Measurements from ENCODE around the gene DZIP1.
"Not testable (repeated sequence)": the region's sequence is repeated elsewhere in the genome, so short reads cannot be mapped to it uniquely, and the experiment has no call there.

DZIP1 gene

DNA sequence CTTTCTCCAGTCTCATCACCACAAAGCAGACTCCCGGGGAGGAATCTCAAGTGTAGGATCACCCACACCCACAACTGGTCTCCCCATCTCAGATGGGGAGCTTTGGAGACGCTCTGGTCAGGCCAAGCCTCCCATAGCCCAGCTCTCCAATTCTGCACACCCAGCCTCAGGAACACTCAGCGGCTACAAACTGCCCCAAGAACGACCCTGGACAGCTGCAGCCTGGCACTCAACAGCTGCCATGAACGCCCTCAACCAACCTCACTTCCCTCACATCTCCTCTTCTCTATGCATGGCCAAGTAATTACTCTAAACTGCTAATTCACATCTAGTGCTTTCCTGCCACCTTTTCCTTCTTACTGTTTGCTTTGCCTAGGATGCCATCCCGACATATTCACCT is 42.6 kb downstream of the DZIP1 start:
- DNase-seq (ENCODE audit: low read depth), result no peak

DNA sequence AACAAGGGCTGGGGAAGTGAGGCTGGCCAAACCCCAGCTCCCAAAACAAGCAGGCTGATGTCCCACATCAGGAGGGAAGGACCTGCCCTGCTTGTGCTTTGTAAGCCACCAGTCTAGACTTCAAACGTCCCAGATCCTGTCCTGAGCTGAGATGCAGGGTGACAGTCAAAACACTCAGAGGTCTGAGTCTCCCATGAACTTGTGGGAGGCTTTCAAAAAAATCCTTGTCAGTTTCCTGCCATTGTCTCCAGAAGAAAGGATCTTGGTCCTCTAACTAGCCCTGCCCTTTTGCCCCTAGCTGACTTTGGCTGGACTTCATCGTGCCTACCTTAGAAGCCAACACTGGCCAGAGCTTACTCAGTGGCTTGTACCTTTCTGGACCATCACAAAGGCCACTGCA is 43.3 kb downstream of the DZIP1 start:
- no peak for DNase-seq (ENCODE audit: low read depth)

DNA sequence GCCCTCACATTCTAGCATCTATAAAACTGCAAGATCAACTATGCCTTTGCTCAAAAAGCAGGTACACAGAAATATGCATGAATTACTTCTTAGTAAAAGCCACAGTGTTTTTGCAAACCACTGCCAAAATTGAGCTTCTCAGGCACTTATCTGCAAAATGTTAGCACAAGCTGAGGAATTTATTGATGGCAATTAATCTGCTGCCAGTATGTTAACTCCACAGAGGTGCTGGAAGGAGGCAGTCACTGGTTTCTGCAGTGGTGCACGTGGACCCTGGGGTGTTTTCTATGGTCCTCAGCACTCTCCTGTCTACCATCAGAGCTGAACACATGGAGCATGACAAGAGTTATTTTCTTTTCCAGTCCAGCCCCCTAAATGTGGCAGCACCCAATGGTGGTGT is 47.8 kb downstream of the DZIP1 start:
- DNase-seq (ENCODE audit: low read depth), result no peak

DNA sequence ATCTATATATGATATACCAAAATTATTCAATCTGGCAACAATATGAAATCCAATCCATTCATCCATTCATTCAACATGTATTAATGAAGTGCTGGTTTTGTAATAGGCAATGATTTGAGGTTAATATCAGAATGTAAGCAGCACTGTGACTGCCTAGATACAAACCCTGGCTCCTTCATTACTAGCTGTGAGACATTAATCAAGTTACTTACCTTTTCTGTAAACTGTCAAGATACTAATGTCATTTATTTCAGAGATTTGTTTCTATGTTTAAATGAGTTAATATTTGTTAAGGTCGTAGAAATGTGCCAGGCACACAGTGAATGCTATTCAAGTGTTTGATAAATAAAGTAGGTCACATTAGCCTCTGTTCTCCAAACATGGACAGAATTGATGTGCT is 51.0 kb downstream of the DZIP1 start:
- no peak for DNase-seq (ENCODE audit: low read depth)

DNA sequence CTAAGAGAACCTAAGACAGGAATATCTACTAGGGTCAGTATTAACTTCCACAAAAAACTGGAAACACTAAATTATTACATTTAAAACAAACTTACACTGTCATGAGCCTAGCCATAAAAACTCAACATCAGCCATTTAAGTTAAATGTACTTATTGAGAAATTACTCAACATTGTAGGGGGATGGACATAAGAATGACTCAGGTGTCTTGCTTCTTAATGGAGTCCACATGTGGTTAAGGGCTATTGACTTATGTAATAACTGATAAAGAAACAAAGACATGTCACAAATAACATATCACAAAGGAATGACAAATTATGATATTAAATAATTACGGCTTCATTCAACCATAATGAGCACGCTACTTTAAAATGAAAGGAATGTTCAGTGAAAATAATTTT is 55.8 kb downstream of the DZIP1 start:
- DNase-seq (ENCODE audit: low read depth), result no peak

DNA sequence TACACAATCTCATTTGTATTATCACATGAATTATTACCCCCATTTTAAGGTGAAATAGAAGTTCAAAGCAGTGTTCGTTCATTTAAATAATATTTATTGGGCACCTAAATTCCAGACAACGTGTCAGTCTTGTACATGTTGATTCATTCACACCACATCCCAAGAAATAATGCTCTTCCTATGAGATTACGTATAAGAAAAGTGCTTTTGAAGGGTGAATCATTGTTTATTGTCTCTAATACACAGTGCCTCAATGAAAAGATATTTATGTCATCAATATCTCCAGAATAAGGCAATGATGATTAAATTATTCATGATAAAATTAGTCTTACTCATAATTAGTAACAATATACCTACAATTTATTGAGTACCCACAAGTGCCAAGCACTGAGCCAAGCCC is 56.4 kb downstream of the DZIP1 start:
- DNase-seq (ENCODE audit: low read depth), result no peak

DNA sequence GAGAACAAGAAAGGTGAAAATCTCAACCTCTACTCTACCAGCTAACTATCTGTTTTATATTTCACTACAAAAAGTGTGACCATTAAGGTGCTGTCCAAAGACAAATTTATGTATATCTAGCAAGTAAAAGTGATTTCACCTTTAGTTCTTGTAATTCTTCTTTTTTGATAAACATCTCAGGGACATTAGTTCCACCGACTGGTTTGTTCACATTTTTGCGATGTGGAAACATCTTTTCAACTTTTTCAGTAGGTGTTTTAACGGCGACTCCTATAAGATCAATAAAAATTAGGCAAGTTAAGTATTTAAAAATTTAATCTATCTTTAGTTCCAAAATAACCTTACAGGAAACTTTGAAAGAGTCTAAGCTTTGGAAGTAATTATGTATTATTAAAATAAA is 58.6 kb downstream of the DZIP1 start:
- no peak for DNase-seq (ENCODE audit: low read depth)

DNA sequence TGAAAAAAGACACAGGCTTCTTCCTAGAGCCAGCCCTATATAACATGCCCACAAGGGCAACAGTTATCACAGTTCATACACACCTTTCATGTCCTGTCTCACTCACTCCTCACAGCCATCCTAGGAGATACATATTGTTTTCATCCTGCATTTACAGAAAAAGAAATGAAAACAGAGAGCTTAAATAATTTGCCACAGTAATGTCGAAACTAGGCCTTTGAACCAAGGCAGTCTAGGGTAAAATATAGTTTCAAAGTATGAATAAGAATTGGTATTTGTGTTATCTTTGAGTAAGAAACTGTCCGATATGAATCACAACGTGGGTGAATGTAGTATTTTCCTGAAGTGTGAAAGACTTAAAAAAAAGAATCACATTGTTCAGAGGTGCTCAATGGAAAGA is 65.2 kb downstream of the DZIP1 start:
- no peak for DNase-seq (ENCODE audit: low read depth)

DNA sequence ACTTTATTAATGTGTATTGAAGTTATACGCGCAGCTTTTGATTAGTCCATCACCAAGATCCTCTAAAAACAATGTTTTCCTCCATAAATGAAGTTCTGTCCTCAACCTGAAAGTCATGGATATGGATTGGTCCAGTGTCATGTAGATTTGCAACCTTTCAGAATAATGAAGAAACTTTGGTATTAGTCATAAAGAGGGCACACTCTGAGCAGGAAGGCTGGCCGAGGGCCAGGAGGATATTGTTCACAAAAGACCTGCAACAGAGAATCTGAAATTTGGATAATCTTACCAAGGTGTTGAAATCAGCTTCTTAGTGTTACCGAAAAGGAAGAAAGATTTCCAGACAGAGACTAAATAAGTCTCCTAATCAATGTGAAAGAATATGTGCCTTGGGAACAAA is 71.3 kb downstream of the DZIP1 start:
- DNase-seq (ENCODE audit: low read depth), result no peak

DNA sequence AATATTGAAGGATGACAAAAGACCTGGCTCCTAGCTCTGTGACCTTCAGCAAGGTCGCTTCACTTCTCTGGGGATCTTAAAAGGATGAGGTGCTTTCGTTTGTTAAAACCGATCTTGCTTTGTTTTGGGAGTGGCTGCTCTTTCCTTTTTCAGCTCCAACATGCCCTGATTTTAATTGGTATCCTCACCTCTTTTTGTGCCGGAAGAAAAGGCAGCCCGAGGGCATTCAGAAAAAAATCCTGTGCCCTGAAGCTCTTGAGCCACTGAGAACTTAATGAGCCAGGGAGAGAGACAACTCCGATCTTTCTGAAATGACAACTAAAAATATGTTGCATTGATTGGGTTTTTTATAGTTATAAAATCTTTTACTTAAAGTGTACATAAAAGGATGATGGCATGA is 72.6 kb downstream of the DZIP1 start:
- DNase-seq (ENCODE audit: low read depth), result no peak

DNA sequence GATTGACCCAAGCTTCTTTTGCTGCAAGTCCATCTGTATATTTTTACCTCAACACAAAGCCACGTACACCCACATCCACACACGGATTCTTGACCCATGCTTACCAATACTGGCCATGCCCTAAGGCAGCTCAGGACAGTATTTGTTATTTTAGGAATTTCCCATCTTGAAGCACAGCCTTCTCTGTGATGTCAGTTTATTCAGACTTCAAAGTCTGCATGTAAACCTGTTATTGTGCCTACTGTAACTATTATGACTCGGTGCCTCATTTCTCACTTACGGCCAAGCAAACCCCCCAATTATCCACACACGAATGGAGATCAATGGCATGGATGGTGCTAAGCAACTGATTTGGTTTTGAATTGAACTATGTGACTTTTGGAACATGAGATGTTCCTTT is 74.5 kb downstream of the DZIP1 start:
- DNase-seq (ENCODE audit: low read depth), result no peak

DNA sequence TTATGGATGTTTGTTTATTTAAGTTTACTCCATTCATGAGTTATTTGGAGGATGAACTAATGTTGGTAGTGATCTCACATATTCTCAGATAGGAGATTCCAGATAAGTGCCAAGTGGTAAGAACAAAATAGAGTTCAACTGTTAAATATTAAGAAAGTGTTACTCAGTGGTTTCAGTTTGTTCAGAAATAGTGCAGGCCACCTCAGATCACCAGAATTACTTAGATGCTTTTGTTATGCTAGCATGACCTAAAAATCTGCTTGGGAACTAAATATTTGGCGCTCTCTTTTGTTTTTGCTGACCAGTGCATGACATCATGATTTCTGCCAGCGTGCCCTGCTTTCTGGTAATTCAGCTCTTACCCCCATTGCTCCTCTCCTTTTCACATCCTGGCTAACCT is 76.4 kb downstream of the DZIP1 start:
- no peak for DNase-seq (ENCODE audit: low read depth)

DNA sequence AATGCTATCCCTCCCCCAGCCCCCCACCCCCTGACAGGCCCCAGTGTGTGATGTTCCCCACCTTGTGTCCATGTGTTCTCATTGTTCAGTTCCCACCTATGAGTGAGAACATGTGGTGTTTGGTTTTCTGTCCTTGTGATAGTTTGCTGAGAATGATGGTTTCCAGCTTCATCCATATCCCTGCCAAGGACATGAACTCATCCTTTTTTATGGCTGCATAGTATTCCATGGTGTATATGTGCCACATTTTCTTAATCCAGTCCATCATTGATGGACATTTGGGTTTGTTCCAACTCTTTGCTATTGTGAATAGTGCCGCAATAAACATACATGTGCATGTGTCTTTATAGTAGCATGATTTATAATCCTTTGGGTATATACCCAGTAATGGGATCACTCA is 78.7 kb downstream of the DZIP1 start:
- DNase-seq (ENCODE audit: low read depth), result not testable (repeated sequence)

DNA sequence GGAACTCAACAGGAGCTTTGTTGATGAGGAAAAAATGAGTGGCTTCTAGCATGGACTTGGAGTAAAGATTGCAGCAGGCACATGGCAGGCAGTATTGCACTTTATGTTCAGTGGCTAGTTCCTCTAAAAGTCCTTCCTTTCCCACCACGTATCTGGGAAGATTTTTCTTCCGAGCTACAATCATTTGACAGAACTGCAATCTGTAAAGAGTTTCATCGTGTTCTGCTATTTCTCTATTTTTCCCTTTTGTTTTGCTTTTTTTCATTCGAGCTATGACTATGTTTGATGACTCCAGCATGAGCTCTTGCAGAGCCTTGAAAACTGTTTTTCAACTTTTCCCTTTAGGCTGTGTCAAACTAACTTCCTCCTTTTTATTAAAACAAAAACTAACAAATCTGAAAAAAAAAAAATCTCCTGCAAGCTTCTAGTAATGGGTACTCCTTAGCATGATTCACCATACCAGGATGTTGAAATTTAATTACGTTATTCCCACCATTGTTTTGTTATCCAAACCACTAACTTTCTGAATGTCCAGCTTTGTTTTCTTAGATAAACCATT is 79.7 kb downstream of the DZIP1 start:
- no peak for DNase-seq (ENCODE audit: low read depth)

DNA sequence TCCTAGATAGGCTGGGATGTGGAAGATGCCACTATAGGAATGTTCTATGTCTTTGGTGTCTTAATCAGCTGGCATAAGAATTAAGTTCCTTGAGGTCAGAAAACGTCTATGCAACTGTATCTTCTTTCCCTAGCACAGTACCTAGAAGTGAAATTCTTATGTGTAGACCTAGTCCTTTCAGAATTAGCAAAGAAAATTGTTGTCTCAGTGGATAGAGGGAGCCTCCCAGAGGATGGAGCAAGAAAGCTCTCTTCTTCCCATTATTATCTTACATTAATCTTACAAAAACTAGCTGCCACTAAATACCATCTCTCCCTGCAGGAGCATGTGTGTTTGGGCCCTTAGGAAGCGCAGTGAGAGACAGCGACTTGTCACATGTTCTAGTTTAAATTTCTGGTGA is 80.4 kb downstream of the DZIP1 start:
- no peak for DNase-seq (ENCODE audit: low read depth)

DNA sequence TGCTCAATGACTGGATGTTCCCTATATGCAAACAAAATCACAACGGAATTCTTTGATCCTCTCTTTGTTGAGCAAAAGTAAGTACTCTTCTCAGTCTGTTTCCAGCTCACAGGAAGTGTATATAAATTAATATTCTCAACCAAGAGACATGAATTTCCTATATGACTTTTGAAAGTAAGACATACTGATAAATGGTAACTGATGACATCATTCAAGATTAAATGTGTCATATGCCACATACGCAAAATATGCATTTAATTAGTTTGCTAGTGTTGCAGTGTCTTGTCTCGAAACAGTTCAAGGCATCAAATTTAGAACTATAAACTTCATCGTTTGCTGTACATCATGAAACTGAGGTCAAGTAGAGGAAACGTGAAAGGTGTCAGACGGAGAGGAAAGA is 84.1 kb downstream of the DZIP1 start:
- DNase-seq (ENCODE audit: low read depth), result no peak

DNA sequence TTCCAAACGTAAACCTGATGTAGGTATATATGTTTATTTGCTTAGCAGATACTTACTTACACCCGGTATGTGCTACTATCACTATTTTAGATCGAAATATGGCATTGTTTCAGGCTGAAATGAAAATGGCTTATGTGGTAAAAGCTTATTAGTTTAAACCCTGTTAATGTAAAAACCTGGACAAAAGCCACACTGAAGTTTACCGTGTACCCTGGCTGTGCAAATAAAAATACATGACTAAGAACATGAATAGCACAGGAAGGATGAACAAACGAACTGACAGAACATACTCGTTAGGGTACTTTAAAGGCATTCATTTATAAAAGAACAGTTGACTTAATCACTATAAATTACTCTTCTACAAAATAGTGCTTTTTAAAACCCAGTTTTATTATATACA is 85.4 kb downstream of the DZIP1 start:
- DNase-seq (ENCODE audit: low read depth), result no peak

DNA sequence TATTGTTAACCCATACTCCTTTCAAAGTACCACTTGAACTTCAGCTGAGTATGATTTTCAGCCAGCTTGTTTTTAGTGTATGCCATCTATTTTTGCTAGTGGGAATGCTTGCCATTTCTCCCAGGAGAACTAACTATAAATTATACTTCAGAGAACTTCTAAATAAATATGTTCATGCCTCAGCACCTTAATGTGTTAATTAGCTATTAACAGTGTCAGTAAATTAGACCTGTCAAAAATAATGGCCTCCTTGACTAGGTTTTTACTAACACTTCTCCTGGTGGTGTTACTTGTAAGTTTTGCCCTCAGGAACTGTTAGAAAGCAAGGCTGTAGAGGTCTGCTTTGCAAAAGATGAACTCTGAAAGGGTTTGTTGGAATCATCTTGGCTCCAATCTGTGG is 87.5 kb downstream of the DZIP1 start:
- DNase-seq (ENCODE audit: low read depth), result no peak

DNA sequence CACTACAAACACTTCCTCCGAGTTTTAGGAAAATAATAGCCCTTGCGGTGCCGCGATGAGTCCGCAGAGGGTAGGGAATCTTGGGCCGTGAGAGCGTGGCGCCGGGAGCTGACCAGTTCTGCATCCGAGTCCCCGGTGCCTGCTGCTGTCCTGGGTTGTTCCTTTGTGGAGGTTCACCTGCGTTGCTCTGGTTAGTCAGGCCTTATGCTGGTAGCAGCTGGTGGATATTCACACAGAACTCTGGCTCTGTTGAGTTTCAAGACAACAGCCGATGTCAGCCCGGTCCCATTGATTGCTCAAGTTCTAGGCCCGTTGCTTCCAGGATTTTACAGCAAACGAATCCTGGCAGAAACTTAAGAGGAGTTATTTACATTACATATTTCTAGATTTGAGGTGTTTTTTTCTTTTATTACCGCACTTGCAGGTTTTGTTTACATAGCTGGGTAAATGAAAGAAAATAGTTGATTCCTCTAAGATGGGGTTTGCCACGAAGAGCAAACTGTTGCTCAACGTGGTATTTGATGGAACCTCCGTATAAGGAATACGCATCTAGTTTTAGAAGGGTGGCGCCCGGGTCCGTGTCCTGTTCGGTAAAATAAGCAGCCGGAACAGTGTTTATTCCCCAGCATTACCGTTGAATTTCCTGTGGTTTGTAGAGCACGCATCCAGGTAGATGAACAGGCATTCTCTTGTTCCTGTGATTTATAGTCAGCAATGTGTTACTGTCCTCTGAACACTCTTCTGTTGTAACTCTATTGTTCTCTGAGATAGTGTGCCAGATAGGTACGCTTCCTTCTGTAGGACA is 90.7 kb downstream of the DZIP1 start:
- DNase-seq (ENCODE audit: low read depth), result no peak

DNA sequence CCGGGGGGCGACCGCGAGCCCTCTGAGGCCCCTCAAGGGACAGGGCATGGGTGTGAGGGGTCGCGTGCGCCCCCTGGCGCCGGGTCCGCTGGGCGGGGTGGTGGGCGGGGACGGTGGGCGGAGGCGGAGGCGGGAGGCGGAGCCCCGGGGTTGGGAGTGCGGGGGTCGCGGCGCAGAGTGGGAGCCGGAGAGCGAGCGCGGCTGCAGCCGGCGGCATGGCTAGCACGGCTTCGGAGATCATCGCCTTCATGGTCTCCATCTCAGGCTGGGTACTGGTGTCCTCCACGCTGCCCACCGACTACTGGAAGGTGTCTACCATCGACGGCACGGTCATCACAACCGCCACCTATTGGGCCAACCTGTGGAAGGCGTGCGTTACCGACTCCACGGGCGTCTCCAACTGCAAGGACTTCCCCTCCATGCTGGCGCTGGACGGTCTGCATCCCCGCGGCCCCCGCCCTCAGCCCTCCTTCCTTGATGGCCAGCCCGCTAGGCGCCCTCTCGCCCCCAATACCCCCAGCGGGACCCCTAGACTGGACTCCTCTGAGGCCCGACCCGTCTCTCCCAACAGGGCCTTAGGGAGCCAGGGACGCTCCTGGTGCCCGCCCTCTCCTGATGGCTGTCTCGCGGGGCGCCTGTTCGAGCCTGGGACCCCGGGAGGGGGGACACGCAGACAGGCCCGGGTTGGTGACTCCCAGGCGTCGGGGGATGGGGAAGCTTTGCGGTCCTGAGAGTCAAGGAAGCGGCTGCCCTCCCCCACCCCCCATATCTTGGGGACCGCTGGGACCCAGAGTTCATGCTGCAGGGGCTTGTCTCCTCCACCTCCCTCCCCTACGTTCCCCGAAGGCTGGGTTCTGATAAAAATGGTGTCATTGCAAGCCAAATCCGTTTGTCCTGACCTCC is 91.7 kb downstream of the DZIP1 start, which contains the start of gene CLDN10:
Gene CLDN10, plus strand, starts transcription at position 182 of the 903 bp plus-strand sequence. Its CDS starts 34 bp downstream, at position 216.
- DNase-seq (ENCODE audit: low read depth), result no peak

DNA sequence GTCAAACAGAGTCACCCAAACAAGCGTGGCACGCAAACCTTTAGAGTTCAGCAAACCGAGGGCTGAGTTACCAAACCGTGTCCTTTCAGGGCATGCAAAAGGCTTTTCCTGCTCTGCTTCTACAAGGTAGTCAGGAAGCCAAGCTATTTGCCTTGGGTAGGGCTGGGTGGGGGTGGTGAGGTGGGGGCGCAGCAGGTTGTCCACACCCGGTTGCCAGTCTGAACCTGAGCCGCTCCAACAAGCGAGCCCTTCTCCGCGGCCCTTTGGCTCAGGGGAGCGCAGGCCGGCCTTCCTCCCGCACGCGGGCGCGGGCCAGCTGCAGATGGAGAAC is 92.3 kb downstream of the DZIP1 start:
- DNase-seq (ENCODE audit: low read depth), result no peak

DNA sequence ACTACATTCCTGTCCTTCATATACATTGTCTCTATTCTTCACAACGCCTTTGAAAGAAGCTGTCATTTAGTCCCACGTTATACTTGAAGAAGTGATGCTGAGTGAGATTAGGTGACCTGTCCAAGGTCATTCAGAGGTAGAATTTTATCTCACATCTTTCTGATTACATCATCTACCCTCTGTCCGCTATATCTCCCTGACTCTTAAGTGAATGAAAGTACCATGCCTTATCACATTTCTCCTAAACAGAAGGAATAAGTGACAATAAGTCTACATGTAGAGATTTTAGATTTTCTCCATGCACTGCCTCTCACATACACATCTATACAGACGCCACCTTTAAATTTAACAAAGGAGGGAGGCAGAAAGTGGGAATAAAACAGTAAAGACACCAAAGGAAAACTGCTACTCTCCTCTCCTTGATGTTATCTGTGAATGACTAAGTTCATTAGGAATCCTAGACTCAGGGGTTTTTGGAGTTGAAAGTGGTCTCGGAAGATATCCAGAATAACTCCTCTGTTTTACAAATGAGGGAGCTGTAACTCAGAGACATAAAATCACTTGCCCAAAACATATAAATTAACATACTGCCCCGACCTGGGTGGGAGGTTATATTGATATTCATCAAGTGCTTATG is 96.9 kb downstream of the DZIP1 start:
- no peak for DNase-seq (ENCODE audit: low read depth)

DNA sequence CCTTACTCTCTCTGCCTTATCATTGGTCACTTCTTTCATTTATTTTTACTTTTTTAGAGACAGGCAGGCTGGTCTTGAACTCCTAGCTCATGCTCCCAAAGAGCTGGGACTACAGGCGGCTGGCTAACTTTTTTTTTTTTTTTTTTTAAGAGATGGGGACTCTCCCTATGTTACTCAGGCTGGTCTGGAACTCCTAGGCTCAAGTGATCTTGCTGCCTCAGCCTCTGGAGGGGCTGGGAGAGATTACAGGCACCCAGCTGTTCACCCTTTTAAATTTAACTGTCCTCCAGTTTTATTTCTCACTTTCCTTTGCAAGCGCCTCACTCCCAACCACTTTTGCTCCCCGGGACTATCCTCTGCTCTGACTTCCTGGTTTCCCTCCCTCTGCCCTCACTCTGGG is 97.6 kb downstream of the DZIP1 start:
- no peak for DNase-seq (ENCODE audit: low read depth)
